HEK293 (cell line): Measurements from ENCODE around the gene NIPAL3.

Experiments used
- CTCF ChIA-PET: fragments of 350-600 bp; formaldehyde crosslinking; extraction: SDS; loops from one replicate; lab custom pipeline; 2021; ENCODE audit warnings: antibody characterized with exemption; lab: Yijun Ruan, JAX
- POLR2A ChIA-PET: fragments of 300-600 bp; formaldehyde crosslinking; extraction: SDS; loops from one replicate; lab custom pipeline; 2020; ENCODE audit warnings: antibody characterized with exemption, inconsistent platforms; lab: Yijun Ruan, JAX
- H3K27ac ChIP-seq: fragments of 200-500 bp; sonication (Bioruptor generic); 2 replicates; pipeline ENCODE4 v1.5.1; 2014; ENCODE audit warnings: low read depth, low read length, control low read depth, inconsistent platforms; ENCODE audit errors: extremely low read depth
- H3K36me3 ChIP-seq, 2 experiments: fragments of 200-500 bp in 1 of 2; sonication (Bioruptor generic) in 1 of 2; 1 replicate in 1 of 2; 2 replicates in 1 of 2; pipeline ENCODE4 v1.5.1; 2014 to 2017; ENCODE audit warnings: inconsistent platforms in 2 of 2, low read length in 2 of 2; ENCODE audit not compliant: control insufficient read depth in 2 of 2, insufficient read depth in 1 of 2
- H3K4me1 ChIP-seq: fragments of 200-500 bp; sonication (Bioruptor generic); 2 replicates; pipeline ENCODE4 v1.5.1; 2014; ENCODE audit warnings: mild to moderate bottlenecking, low read length, inconsistent platforms; ENCODE audit not compliant: control insufficient read depth, insufficient read depth
- H3K4me3 ChIP-seq: 2 replicates; pipeline ENCODE4 v1.5.1; 2011; ENCODE audit warnings: low read depth, mild to moderate bottlenecking, control low read depth, low read length, moderate library complexity
- H3K9me3 ChIP-seq: fragments of 200-500 bp; sonication (Bioruptor generic); 2 replicates; pipeline ENCODE4 v1.5.1; 2014; ENCODE audit warnings: low read depth, low read length, inconsistent platforms; ENCODE audit not compliant: control insufficient read depth, insufficient read depth
- ATF2 ChIP-seq: fragments of 450-650 bp; formaldehyde crosslinking; IDR thresholded peaks from 2 replicates; pipeline ENCODE4 v1.5.1; 2016; ENCODE audit warnings: missing biosample characterization, missing genetic modification characterization, low read depth
- BCL11B ChIP-seq: fragments of 450-650 bp; formaldehyde crosslinking; IDR thresholded peaks from 2 replicates; pipeline ENCODE4 v1.5.1; 2016; ENCODE audit warnings: low read depth, missing biosample characterization, missing genetic modification characterization
- MEIS1 ChIP-seq: sonication (generic); formaldehyde crosslinking; IDR thresholded peaks from 2 replicates; pipeline ENCODE4 v1.8.1; 2022; ENCODE audit warnings: missing genetic modification reagents, mild to moderate bottlenecking, borderline replicate concordance
- OSR2 ChIP-seq: fragments of 450-650 bp; formaldehyde crosslinking; IDR thresholded peaks from 2 replicates; pipeline ENCODE4 v1.5.1; 2016; ENCODE audit warnings: missing biosample characterization, missing genetic modification characterization
- PRDM6 ChIP-seq: fragments of 450-650 bp; formaldehyde crosslinking; IDR thresholded peaks from 2 replicates; pipeline ENCODE4 v1.5.1; 2017; ENCODE audit warnings: missing biosample characterization, missing genetic modification characterization
- SP3 ChIP-seq: fragments of 450-650 bp; formaldehyde crosslinking; IDR thresholded peaks from 2 replicates; pipeline ENCODE4 v1.5.1; 2016; ENCODE audit warnings: missing biosample characterization, missing genetic modification characterization
- SP7 ChIP-seq: fragments of 450-650 bp; formaldehyde crosslinking; IDR thresholded peaks from 2 replicates; pipeline ENCODE4 v1.5.1; 2016; ENCODE audit warnings: missing biosample characterization, missing genetic modification characterization
- YY1 ChIP-seq: fragments of 450-650 bp; formaldehyde crosslinking; IDR thresholded peaks from 2 replicates; pipeline ENCODE4 v1.5.1; 2018; ENCODE audit warnings: missing biosample characterization, missing genetic modification characterization
- ZBTB1 ChIP-seq: fragments of 450-650 bp; formaldehyde crosslinking; IDR thresholded peaks from 2 replicates; pipeline ENCODE4 v1.5.1; 2016; ENCODE audit warnings: missing biosample characterization, missing genetic modification characterization
- ZNF112 ChIP-seq: fragments of 450-650 bp; formaldehyde crosslinking; IDR thresholded peaks from 2 replicates; pipeline ENCODE4 v1.5.0; 2017; ENCODE audit warnings: missing biosample characterization, missing genetic modification characterization
- ZNF132 ChIP-seq: fragments of 450-650 bp; formaldehyde crosslinking; IDR thresholded peaks from 2 replicates; pipeline ENCODE4 v1.5.1; 2017; ENCODE audit warnings: missing biosample characterization, missing genetic modification characterization, borderline replicate concordance
- ZNF138 ChIP-seq: fragments of 450-650 bp; formaldehyde crosslinking; IDR thresholded peaks from 2 replicates; pipeline ENCODE4 v1.5.1; 2016; ENCODE audit warnings: missing biosample characterization, missing genetic modification characterization, borderline replicate concordance
- ZNF175 ChIP-seq: fragments of 450-650 bp; formaldehyde crosslinking; IDR thresholded peaks from 2 replicates; pipeline ENCODE4 v1.5.1; 2016; ENCODE audit warnings: missing biosample characterization, missing genetic modification characterization
- ZNF184 ChIP-seq: fragments of 450-650 bp; IDR thresholded peaks from 2 replicates; pipeline ENCODE4 v1.5.1; 2018; ENCODE audit warnings: missing biosample characterization, mild to moderate bottlenecking, missing genetic modification characterization
- ZNF350 ChIP-seq: fragments of 450-650 bp; formaldehyde crosslinking; IDR thresholded peaks from 2 replicates; pipeline ENCODE4 v1.5.0; 2017; ENCODE audit warnings: missing biosample characterization, mild to moderate bottlenecking, missing genetic modification characterization
- ZNF530 ChIP-seq: fragments of 450-650 bp; formaldehyde crosslinking; IDR thresholded peaks from 2 replicates; pipeline ENCODE4 v1.5.1; 2016; ENCODE audit warnings: low read depth, missing biosample characterization, missing genetic modification characterization
- ZNF560 ChIP-seq: fragments of 450-650 bp; formaldehyde crosslinking; IDR thresholded peaks from 2 replicates; pipeline ENCODE4 v1.5.1; 2017; ENCODE audit warnings: missing biosample characterization, missing genetic modification characterization, borderline replicate concordance
- ZNF561 ChIP-seq: fragments of 450-650 bp; IDR thresholded peaks from 2 replicates; pipeline ENCODE4 v1.5.1; 2018; ENCODE audit warnings: missing biosample characterization, missing genetic modification characterization, borderline replicate concordance
- ZNF624 ChIP-seq: fragments of 450-650 bp; formaldehyde crosslinking; IDR thresholded peaks from 2 replicates; pipeline ENCODE4 v1.5.1; 2017; ENCODE audit warnings: missing biosample characterization, missing genetic modification characterization
- ZNF670 ChIP-seq: fragments of 450-650 bp; formaldehyde crosslinking; IDR thresholded peaks from 2 replicates; pipeline ENCODE4 v1.5.1; 2016; ENCODE audit warnings: missing biosample characterization, missing genetic modification characterization, low read depth
- ZNF701 ChIP-seq: fragments of 450-650 bp; formaldehyde crosslinking; IDR thresholded peaks from 2 replicates; pipeline ENCODE4 v1.5.1; 2016; ENCODE audit warnings: missing biosample characterization, missing genetic modification characterization
- ZNF747 ChIP-seq: fragments of 450-650 bp; formaldehyde crosslinking; IDR thresholded peaks from 2 replicates; pipeline ENCODE4 v1.5.1; 2016; ENCODE audit warnings: missing biosample characterization, missing genetic modification characterization
- ZNF76 ChIP-seq: fragments of 450-650 bp; formaldehyde crosslinking; IDR thresholded peaks from 2 replicates; pipeline ENCODE4; 2016; ENCODE audit warnings: low read depth, missing biosample characterization, missing genetic modification characterization, borderline replicate concordance
- ZNF843 ChIP-seq: fragments of 450-650 bp; formaldehyde crosslinking; IDR thresholded peaks from 2 replicates; pipeline ENCODE4 v1.5.1; 2016; ENCODE audit warnings: missing biosample characterization, missing genetic modification characterization

Gene NIPAL3

GRCh38 chr1:24420547-24420946 lies 4.9 kb downstream of the NIPAL3 start:
- ChIA-PET CTCF (interaction anchor here (0.5 to 3.9 kb wide), 4 partner anchors 29 to 547 kb away, joined by 3 to 23 read pairs (median 4); no protein-coding TSS in a partner anchor), POLR2A (no interaction called here)
- no peaks in the 10 kb centered on the region for H3K9me3 ChIP-seq
- peaks cover 3 to 46% of the 10 kb centered on the region in 2 experiments; a peak in 2 of 3 replicates for H3K36me3 ChIP-seq
- H3K4me3 ChIP-seq: no peak overlapping the region
- H3K27ac ChIP-seq: no peak overlapping the region
- H3K4me1 ChIP-seq: peaks cover 6% of the 10 kb centered on the region
- TF ChIP-seq ZNF701 (tag by site-specific recombination) (no peak), ZNF184 (tag by site-specific recombination) (no peak), ATF2 (tag by site-specific recombination) (no peak), MEIS1 (no peak), ZNF138 (tag by site-specific recombination) (no peak), YY1 (tag by site-specific recombination) (no peak)

GRCh38 chr1:24421502-24421901 lies 5.9 kb downstream of the NIPAL3 start:
- TF ChIP-seq ZNF132 (tag by site-specific recombination): no peak
- TF ChIP-seq OSR2 (tag by site-specific recombination): no peak
- TF ChIP-seq ZBTB1 (tag by site-specific recombination): no peak
- no peak for TF ChIP-seq ZNF561
- TF ChIP-seq SP7 (tag by site-specific recombination): no peak
- no peak for TF ChIP-seq ZNF560 (tag by site-specific recombination)
- no peak for TF ChIP-seq ZNF624
- TF ChIP-seq ZNF530 (tag by site-specific recombination): no peak
- TF ChIP-seq BCL11B (tag by site-specific recombination): no peak
- TF ChIP-seq ZNF112: no peak
- no peak for TF ChIP-seq ZNF76 (tag by site-specific recombination)
- TF ChIP-seq SP3 (tag by site-specific recombination): no peak
- no peak for TF ChIP-seq ZNF350 (tag by site-specific recombination)
- TF ChIP-seq ZNF670: no peak
- no peak for TF ChIP-seq PRDM6 (tag by site-specific recombination)
- no peak for TF ChIP-seq ZNF175
- TF ChIP-seq ZNF843 (tag by site-specific recombination): no peak
- TF ChIP-seq ZNF747 (tag by site-specific recombination): no peak
- peaks cover 5% of the 10 kb centered on the region for H3K4me1 ChIP-seq
- H3K9me3 ChIP-seq: no peaks in the 10 kb centered on the region
- ChIA-PET CTCF (interaction anchor here (0.5 to 3.9 kb wide), 5 partner anchors 86 to 548 kb away, joined by 3 to 23 read pairs (median 4); no protein-coding TSS in a partner anchor), POLR2A (no interaction called here)
- no peak overlapping the region for H3K27ac ChIP-seq
- no peak overlapping the region for H3K4me3 ChIP-seq
- H3K36me3 ChIP-seq: peaks cover 3 to 52% of the 10 kb centered on the region in 2 experiments; a peak in 2 of 3 replicates
